ENCODE measurements around the gene ZNF892.
"Not testable (repeated sequence)": the region's sequence is repeated elsewhere in the genome, so short reads cannot be mapped to it uniquely, and the experiment has no call there.

Gene ZNF892

DNA sequence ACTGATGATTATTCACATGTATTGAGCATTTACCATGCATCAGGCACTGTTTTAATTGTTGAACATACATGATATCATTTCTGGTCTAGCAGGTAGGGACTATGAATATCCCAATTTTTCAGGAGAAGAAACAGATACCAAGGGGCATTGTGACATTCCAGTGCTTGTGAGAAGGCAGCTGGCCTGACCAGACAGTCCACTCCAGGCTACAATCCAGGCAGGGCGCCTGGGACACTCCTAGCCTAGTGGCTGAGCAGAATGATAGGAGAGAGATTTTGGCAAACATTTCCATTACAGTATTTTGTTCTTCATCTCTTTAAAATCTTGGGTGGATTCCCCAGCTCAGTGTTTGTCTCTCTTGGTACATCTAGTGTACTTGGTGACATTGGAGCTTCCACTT, 24.9 kb downstream of the ZNF892 start:
- DNase-seq, result no peak

DNA sequence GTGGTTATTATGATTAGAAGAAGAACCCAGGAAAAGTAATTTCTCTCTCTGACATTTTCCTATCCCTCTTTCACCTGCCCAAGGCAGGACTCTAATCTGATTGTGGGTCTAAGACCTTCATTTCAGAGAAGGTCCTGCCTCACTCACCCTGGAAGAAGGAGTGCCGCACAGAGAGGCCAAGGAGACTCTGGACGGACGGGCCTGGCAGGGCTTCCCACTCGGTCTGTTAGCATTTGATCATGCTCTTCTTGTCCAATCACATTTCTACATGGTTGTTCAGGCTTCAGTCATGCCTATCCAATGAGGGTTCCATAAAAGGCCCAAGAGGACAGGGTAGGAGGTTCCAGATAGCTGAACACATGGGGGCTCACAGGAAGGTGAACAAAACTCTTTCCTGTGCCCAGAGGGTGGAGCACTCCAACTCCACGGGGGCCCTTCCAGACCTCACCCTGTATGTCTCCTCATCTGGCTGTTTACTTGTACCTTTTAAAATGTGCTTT, 27.0 kb downstream of the ZNF892 start:
- no peak for DNase-seq

DNA sequence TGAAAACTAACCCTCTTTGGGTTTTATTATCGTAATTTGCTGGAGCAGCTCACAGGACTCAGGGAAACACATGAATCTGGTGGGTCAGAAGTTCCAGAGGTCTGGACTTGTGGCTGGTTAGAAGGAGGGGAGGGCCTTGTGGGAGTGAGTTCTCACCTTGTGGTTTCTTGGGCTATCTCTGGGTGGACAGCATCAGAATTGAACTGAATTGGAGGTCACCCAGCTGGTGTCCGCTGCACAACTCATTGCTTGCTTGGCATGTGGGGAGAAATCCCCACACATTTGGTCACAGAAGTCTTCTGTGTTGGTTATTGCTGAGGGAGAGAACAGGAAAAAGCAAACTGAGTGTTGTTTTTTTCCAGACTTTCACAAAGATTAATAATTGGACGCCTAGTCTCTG, 27.5 kb downstream of the ZNF892 start:
- no peak for DNase-seq

DNA sequence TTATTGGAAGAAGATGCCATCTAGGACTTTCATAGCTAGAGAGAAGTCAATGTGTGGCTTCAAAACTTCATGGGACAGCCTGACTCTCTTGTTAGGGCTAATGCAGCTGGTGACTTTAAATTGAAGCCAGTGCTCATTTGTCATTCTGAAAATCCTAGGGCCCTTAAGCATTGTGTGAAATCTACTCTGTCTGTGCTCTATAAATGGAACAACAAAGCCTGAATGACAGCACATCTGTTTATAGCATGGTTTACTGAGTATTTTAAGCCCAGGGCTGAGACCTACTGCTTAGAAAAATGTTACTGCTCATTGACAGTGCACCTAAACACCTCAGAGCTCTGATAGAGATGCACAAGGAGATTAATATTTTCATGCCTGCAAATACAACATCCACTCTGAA, 30.8 kb downstream of the ZNF892 start:
- DNase-seq, result no peak

DNA sequence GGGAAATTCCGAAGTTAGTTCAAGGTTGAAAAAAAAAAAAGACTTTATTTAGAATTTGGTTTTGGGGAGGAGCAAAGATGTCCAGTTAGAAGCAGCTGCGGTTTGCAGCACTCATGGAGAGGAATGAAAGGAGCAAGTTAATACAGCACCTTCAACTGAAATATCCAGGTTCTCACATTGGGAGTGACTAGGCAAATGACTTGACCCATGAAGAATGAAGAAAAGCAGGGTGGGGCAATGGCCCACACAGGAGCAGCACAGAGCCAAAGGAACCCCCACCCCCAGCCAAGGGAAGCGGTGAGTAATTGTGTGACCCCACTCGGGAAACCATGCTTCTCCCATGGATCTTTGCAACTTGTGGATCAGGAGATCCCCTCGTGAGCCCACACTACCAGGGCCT, 32.8 kb downstream of the ZNF892 start:
- DNase-seq, result no peak

DNA sequence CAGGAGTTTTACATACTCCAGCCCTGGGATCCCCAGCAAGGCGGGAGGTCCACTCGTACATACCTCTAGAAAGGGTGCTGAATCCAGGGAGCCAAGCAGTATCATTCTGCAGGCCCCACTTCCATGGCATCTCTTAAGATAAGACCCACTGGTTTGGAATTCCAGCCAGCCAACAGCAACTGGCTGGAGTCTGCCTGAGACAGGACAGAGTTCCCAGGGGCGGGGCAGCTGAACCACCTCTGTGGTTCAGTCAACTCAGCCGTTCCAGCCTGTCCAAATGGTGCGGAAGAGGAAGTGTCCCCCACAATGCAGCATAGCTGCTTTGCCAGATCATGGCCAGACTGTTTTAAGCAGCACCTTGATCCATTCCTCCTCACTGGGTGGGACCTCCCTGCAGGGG, 33.2 kb downstream of the ZNF892 start:
- no peak for DNase-seq

DNA sequence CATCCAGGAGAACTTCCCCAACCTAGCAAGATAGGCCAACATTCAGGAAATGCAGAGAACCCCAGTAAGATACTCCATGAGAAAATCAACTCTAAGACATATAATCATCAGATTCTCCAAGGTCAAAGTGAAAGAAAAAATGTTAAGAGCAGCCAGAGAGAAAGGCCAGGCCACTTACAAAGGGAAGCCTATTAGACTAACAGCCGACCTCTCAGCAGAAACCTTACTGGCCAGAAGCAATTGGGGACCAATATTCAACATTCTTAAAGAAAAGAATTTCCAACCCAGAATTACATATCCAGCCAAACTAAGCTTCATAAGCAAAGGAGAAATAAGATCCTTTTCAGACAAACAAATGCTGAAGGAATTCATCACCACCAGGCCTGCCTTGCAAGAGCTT, 34.8 kb downstream of the ZNF892 start:
- not testable (repeated sequence) for DNase-seq
